Measurements from ENCODE around the gene PAQR3. TPM values are rescaled to one million over a fixed set of nuclear protein-coding genes. Genes with fewer than 3 reads are reported as not detected.

The PAQR3 gene
- total and polyA plus RNA-seq, 2 of the 4 experiments (the other 2 are of a cell fraction), result 11.5 to 11.8 TPM

DNA sequence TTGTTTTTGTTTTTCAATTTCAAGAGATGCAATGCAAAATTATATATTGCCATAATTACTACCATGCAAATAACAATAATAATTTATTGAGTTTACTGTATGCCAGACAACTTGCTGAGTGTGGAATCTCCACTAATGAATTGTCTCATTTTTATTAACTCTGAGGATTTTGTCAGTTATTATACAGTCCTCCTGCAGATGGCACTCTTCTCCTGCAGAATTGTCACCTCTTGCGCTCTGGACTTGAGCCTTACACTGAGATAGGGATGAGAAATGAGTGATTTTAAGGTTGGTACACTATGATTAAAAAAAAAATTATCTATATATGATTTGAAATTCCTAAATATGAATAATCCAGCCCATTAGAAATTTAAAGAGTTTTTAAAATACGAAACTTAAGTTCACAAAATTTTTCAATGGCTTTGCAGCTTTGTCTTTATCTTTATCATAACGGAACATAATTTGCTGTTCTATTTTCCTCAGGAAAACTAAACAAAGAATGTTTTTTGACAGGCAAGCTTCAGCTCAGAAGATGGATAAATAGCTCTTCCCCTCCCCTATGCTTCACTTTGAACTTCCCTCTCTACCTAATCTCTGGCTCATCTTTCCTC is 12.7 kb upstream of the PAQR3 start:
- Histone ChIP-seq H3K14ac (replicated peaks; ENCODE audit: low read depth, low read length) (no peak overlapping the region), H2BK15ac (ENCODE audit: low read depth, low read length) (no peak overlapping the region), H2AK5ac (ENCODE audit: low read depth, low read length) (no peak overlapping the region), H2AK9ac (replicated peaks; ENCODE audit: low read depth, low read length, poor library complexity) (no peak overlapping the region), H3K4me3 (ENCODE audit: insufficient read depth, low read depth, low read length) (no peak overlapping the region), H3K56ac (ENCODE audit: extremely low read depth, insufficient read depth, low read length) (no peak overlapping the region), H2BK120ac (ENCODE audit: low read depth, low read length) (no peak overlapping the region), H3K4me1 (ENCODE audit: control insufficient read depth, insufficient read depth, low read length) (no peaks in the 10 kb centered on the region), H2BK20ac (ENCODE audit: low read depth, low read length) (no peak overlapping the region), H4K5ac (ENCODE audit: low read depth, low read length) (no peak overlapping the region), H3K9ac (ENCODE audit: low read depth, low read length) (no peak overlapping the region), H3K18ac (ENCODE audit: low read depth, low read length) (no peak overlapping the region), H2BK5ac (ENCODE audit: low read depth, low read length, poor library complexity, severe bottlenecking) (no peak overlapping the region), H3K36me3 (ENCODE audit: control insufficient read depth, insufficient read depth, low read length) (no peaks in the 10 kb centered on the region), H3K79me1 (ENCODE audit: low read depth in 1 of 2, low read length in 2 of 2) (no peaks in the 10 kb centered on the region), H3K9me1 (ENCODE audit: insufficient read depth, low read length) (no peaks in the 10 kb centered on the region; the same call in 1 of the 2 replicates), H4K91ac (ENCODE audit: insufficient read depth, low read depth, low read length) (no peak overlapping the region), H2AFZ (replicated peaks; ENCODE audit: low read length, poor library complexity) (no peak overlapping the region), H3K27ac (ENCODE audit: insufficient read depth, low read length) (no peak overlapping the region), H3K4me2 (ENCODE audit: low read depth, low read length) (no peak overlapping the region), H4K20me1 (ENCODE audit: insufficient read depth, low read length) (no peaks in the 10 kb centered on the region), H3K4ac (ENCODE audit: low read depth, low read length) (no peak overlapping the region), H3K23ac (ENCODE audit: low read depth, low read length) (no peak overlapping the region), H3K27me3 (ENCODE audit: control insufficient read depth, insufficient read depth, low read length) (peaks cover 5% of the 10 kb centered on the region), H3K9me3 (ENCODE audit: control insufficient read depth, insufficient read depth, low read length) (no peaks in the 10 kb centered on the region), H4K8ac (ENCODE audit: low read depth in 2 of 2, low read length in 2 of 2) (no peak overlapping the region)
- in situ Hi-C loops (cut with MboI; ENCODE audit: low sequenced_read_pairs) (no loop called here), intact Hi-C loops (cut with micrococcal nuclease) (loop anchor here (2.0 to 10.0 kb wide), 6 partner anchors 625 to 1410 kb away; partner anchors contain the start of genes ANTXR2, CFAP299 and FGF5), dilution Hi-C loops (cut with HindIII; ENCODE audit: low sequenced_read_pairs, unreplicated experiment) (no loop called here)
- BruUV-seq (replicated peaks), result no TSS peak
- TF ChIP-seq, protein P1, sequence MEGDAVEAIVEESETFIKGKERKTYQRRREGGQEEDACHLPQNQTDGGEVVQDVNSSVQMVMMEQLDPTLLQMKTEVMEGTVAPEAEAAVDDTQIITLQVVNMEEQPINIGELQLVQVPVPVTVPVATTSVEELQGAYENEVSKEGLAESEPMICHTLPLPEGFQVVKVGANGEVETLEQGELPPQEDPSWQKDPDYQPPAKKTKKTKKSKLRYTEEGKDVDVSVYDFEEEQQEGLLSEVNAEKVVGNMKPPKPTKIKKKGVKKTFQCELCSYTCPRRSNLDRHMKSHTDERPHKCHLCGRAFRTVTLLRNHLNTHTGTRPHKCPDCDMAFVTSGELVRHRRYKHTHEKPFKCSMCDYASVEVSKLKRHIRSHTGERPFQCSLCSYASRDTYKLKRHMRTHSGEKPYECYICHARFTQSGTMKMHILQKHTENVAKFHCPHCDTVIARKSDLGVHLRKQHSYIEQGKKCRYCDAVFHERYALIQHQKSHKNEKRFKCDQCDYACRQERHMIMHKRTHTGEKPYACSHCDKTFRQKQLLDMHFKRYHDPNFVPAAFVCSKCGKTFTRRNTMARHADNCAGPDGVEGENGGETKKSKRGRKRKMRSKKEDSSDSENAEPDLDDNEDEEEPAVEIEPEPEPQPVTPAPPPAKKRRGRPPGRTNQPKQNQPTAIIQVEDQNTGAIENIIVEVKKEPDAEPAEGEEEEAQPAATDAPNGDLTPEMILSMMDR (conservative IDR thresholded peaks at IDR 0.05; ENCODE audit: low read depth, low read length), result peak; percentile 72
- peak; percentile 54 for TF ChIP-seq SMC3 (IDR thresholded peaks at IDR 0.05; ENCODE audit: low read depth, low read length)
- TF ChIP-seq MAFK (IDR thresholded peaks at IDR 0.05; ENCODE audit: low read depth, low read length), result no peak
- TF ChIP-seq RAD21 (IDR thresholded peaks at IDR 0.05; ENCODE audit: low read length), result peak; percentile 77
- TF ChIP-seq NFE2L2 (IDR thresholded peaks at IDR 0.05; ENCODE audit: low read depth, low read length), result no peak
- ChIA-PET POLR2A (ENCODE audit: unreplicated experiment) (no interaction called here), CTCF (interaction anchor here (0.7 to 2.0 kb wide), 5 partner anchors 10 to 1805 kb away, joined by 3 to 7 read pairs (median 4); partner anchors contain the start of gene PAQR3)
- DNase-seq (peak; percentile 45), ATAC-seq (ENCODE audit: low read depth) (peak; percentile 80)
- WGBS, 2 experiments (ENCODE audit: extremely low coverage in 2 of 2, insufficient read length in 1 of 2), result no CpG with 5 or more reads among the region's 3 CpGs

Data from IMR-90 (cell line).